AML-193 (cell line): Measurements from ENCODE around the gene OPCML.

ENCODE experiments used
- DNase-seq, 2 experiments: peaks; one replicate each; lab custom pipeline; 2025; lab: John Stamatoyannopoulos, UW

The OPCML gene

DNA sequence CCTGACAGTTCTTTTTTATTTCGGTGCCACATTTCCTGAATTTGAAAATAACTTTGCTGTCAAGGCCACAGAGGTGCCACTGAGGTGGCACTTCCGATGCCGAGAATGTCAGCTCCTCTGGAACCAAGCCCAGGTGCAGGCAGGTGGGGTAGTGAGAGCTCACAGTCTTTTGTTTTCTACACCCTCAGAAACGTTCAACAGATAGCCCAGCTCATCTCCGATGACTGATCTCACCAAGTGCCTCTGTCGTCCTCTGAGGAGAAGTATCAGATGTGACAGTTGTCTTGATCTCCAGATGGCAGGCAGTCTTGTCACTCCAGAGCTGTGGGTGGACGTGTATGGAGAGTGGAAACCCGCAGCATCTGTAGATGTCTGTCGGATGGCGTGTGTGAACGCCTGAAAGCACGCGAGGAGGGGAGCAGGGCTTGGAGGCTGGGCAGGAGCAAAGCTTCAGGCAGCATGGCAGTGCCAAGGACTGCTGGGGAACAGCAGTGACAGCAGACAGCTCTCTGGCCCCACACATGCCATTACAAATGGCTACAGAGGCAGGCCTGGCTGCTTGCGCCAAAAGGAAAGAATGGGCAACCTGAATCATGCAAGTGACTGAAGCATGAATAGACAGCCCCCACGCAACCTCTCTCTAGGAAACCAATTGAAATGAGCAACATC, 877.0 kb downstream of the OPCML start:
- no peak for DNase-seq

DNA sequence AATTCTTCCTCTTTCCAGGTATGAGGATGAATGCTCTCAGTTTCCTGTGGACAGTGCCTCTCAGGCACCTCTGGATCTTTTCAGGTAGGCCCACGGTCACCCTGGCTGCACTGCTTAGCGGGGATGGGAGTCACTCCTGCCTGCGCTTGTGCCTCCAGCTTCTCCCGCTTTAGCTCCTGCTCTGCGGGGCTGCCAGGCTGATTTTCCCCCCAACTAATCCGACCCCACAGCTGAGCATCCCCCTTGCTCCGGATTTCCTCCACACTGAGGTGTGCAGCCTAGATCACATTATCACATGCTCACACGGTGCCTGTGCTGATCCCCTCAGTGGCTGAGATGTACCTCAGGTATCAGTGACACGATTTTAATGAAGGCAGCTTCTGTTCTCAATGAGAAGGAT, 879.1 kb downstream of the OPCML start:
- DNase-seq, result no peak

DNA sequence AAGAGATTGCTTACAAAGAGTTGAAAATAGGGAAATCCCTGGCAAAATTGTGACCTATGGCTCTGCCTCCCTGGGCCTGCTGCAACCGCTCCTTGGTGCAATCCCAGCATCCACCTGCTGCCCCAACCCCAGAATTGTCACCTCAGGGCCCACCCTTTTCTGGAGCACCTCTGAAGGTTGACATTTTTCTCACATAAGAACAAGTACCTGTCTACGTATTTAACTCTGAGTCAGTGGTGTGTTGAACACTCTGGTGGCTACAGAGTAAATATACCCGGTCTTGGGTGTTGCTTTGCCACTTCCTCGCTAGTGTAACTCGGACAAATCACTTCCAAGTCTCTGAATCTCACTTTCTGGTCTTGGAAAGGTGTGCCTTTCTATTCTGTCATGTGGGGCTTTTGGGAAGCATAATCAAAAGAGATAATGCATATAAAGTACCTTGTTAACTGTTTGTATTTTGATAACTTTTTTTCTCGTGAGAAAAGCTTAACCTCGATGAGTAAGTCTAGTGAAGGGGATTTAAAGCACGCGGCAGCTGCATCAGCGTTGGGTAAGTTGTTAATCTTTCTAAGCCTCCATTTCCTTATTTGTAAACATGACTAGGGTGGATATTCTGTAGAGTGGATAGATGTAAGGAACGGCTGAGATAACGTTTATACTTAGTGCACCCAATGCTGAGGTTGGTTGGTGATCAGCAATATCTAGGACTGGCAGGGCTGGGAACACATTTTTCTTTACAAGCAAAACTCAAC, 881.2 kb downstream of the OPCML start:
- no peak for DNase-seq

DNA sequence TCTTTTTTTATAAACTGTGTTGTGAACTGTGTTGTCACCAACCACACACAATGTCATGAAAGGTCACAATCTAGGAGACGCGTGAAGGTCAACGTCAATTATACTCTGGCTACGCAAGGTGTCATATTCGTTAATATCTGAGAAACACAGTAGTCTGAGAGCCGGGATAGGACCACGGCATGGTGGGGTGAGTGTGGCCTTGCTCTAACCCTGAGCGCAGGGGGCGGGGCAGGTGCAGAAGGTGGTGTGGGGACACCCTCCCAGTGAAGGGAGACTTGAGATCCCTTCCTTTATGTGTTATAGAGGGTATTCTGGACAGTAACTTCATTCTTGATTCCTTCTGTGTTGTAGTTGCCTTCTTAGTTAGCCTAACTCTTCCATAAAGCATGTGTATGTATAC, 883.0 kb downstream of the OPCML start:
- DNase-seq, result no peak

DNA sequence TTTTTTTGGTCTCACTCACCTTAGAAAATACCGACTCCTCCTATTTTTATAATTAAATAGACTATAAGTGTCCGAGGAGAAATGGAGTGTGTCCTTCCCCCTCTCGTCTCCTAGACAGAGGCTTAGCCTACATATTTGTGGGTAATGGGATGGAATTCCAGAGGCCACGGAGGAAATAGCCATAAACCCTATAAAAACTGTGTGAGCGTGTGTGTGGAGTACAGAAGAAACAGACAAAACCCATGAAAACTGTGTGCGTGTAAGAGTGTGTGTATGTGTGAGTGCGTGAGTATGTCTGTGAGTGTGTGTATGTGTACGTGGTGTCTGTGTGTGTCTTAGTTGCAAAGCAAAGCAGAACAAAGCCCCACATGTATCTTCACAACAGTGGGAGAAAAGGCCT, 883.5 kb downstream of the OPCML start:
- no peak for DNase-seq

DNA sequence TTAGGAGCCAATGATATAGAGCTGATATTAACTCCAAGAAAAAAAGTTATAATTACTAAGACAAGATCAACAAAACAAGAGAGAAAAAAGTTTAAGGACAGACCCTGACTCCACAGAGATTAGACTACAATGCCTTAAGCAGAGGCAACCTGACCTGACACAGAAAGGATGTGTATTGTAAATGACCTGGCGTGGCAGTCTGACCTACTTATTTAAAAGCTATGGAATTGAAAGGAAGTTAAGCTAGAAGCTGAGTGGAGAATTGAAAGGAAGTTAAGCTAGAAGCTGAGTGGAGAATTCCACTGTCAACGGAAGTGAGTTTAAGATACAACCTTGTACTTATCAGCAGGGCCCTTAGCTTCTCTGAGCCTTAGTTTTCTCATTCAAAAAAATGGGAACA, 885.4 kb downstream of the OPCML start:
- no peak for DNase-seq

DNA sequence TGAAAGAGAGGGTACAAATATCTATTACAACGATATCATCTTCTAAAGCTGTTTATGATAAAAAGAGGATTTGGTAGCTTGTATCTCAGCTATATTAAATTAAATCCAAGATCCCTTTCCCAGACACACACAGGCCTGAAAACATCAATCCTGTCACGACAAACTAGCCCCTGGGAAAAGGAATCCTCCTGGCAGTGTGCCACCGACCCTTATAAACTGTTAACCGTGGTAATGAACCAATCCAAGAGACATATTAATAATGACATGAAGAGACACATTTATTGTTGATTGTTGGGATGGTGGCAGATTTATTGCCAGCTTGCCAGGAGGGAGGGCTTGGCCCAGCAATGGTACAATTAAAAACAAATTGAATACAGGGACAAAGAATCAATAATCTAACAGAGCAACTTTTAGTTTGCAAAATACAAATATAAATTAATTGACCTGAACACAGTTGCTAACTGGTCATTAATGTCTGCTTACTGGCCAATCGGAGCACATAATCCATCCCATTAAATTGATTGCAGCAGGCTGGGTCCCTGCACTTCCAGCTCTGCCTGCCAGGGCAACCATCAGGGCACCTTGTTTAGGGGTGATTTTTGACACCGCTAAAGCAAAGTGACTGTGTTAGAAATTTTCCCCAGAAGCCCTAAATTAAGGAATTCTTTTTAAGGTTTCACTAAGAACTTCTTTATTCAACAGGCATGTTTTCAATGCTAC, 887.6 kb downstream of the OPCML start:
- DNase-seq, result no peak

DNA sequence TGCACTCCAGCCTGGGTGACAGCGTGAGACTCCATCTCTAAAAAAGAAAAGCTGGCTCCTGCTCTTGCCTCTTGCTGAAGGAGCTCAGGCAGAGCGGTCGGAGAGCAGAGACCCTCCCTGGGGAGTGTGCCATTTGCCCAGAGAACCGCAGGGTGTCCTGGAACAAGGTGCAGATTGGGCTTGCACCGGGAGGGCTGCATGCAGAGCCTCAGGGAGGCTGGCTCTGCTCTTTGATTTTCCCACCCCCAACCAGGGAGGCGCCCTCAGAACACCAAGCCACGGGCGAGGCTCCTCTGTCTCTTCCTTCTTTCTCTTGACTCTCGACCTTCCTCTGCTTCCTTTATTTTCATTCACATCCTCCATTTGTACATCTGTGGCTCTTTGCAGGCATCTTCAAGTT, 889.1 kb downstream of the OPCML start:
- no peak for DNase-seq

DNA sequence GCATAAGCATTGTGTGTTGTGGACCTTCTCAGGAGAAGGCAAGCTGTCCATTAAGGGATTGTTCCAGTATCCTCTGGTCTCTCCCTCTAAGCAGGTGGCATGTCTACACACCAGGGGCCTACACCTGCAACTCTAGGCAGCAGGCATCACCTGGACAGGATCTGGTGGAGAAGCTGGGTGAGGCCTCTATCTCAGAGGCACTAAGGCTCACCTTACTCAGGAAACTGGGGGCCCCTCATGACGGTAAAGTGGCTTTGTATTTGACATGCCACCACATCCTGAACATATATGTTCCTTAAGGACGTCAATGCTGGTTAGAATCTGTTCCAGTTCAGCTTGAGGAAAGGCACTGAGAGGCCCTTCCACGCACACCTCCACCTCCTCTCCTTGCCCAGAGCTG, 891.3 kb downstream of the OPCML start:
- no peak for DNase-seq

DNA sequence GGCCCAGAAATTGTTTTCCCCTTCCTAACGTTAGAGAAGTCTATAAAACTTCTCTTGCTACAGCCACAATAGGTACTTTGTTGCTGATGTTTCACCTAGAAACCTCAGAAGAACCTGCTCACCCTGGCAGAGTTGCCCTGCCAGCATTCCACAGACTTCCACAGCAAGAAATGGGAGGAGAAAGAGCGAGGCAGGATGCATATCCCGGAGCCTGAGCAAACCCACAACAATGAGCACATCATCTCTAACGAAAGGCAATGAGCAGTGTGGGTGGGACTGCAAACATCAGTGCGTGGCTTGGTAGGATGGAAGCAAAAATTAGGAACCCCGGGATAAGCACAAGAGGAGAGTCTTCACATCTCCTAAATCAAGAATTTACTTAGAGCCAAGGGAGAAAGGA, 892.3 kb downstream of the OPCML start:
- no peak for DNase-seq

DNA sequence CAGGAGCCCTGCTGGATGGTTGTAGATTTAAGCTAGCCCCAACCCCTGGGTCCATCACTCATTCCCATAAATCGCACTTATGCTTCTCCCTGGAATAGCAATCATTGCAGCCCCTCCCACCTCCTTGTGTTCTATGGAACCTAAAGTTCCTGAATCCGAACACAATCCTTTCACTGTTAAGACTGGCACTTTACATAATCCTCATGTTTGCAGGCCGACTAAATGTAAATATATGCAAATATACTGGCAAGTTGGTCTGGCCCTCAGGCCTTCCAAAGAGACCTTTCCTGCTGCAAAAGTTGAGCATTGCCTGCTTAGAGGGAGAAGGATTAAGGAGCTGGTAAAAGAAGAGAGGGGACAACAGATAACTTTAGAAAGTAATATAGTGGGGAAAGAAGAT, 892.9 kb downstream of the OPCML start:
- no peak for DNase-seq

DNA sequence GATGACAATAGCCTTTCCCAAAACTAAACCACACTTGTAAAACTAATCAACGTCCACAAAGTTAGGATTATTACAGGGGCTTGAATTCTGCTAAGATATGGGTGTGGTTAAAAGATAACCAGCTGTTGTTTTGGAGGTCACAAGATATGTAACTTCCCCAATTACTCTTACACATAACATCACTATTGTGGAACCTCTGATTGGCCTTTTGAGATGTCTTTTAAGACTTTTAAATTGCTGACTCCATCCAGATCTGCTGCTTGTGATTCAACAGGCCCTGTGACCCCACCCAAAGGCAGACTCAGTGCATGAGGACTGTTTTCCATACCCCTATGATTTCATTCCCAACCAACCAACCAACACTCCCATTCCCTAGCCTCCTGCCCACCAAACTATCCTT, 893.9 kb downstream of the OPCML start:
- DNase-seq, result no peak

DNA sequence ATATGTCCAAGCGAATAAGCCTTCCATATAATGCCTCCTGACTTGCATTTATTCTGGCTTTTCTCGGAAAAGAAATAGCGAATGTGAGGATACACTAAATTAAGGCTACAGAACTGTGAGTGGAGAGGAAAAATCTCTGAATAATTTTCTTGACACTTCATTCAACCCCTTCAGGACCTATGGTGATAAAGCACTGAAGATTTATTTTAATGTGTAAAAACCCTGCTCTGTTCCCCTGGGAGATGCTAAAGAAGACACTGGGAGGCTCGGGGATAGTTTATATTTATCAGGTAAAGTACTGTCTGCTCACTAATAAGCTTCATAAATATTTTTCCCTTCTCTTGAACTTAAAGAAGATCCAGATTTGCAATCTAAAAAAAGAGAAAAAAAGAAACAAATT, 895.8 kb downstream of the OPCML start:
- no peak for DNase-seq

DNA sequence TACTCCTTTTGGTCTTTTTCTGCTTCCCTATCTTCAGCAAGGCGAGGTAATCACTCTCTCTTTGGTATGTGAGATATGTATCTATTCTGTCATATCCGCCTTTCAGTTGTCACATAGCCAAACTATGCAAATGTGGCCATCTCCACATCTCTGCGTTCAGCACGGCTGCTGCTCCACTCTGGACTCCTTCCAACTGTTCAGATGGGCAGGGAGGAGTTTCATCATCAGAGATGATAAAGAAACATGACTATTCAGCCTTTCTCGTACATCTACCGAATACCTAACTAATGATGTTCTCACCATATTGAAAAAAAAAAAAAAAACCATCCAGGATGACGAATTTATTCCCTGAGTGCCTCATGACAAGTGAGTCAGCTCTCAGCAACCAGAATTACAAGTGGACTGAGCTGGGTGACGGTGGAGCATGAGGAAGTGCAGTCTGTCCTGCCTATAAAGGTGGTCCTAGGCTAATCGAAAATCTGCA, 899.6 kb downstream of the OPCML start:
- DNase-seq, result no peak

DNA sequence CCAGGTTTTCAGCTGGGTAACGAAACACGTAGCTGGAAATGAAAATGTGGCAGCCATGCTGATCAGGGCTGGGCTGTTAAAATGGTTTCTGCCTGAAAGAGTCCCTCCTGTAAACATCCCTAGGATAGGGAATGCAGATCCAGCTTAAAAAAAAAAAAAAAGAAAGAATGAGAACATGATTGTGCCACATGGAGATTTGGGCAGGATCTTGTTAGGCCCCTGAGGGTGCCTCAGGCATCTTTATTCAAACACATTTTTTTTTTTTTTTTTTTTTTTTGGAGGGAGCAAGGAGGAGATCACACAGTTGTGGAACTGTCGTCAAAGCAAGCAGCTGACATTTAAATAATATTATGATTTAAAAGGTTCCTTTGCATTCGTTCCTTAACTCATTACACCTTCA, 900.3 kb downstream of the OPCML start:
- DNase-seq, result no peak

DNA sequence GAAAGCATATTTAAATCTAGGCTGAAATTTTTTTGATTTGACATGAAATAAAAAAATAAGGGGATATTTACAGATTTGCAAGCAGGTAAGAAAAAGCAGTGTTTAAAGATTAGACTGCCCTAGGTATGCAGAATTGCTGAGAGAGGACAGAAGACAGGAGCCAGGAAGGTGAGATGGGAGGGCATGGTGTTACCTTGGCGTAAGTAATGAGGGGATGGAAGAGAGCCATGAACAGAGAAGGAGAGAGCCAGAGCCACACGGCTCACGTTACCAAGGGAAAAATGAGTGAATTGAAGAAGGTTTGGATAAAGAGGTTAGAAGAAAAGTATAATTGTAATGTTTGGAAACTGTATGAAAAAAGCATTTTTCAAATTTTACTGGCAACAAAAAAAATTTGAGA, 904.3 kb downstream of the OPCML start:
- DNase-seq, result no peak

DNA sequence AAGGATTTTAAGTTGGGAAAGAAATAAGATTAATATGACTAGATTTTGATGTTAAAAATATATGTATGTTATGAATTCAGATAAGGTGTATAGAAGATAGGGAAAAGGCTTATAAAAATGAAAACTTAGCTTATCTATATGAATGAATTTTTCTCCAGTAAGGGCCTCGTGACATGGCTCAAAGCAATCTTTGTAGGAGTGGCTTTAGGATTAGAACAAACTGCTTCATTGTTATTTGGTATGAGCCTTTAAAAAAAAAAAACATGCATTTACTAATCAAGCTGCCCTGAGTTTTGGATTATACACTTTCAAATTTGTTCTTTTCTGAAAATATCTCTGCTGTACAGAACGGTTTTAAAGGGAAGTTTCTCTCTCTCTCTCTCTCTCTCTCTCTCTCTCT, 905.9 kb downstream of the OPCML start:
- no peak for DNase-seq

DNA sequence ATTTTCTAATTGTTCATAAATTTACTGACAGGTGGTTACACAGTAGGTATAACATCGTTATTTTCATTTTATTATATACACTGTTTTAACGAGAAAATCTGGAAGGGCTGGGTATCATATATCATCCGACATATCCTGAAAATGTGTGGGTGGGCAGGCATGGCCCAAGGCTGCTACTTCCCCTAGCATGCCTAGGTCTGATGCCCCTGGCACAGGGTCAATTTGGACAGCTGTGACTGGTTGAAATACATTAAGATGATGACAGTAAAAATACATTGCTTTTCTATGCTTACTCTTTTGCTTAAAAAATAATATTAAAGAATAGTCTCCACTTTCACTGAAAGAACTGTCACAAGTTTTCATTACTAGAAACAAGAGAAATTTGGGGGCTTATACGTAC, 908.8 kb downstream of the OPCML start:
- no peak for DNase-seq

DNA sequence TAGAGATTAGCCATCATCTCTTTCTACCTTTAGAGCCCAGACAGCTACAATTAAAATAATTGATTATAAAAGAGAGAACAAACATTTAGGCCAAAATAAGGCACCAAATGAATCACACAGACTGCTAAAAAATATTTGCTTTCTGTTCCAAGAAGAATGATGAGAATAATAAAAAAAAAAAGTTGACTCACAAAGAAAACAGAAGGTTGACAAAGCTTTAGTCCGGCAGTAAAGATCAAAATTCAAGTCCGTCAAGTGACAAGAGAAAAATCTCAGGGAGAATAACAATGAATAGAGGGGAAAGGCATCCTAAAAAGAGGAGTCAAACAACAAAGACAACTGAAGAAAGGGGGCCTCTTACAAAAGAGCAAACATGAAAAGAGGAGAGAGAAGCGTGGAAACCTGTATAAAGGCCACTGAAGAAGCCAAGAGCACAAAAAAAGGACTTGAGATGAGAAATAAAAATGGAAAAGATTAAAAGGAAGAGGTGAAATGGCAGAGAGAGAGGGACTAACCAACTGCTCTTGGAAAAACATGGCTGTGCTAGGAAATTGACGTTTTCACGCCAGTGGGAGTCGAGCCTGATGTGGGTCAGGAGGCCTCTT, 910.2 kb downstream of the OPCML start:
- no peak for DNase-seq

DNA sequence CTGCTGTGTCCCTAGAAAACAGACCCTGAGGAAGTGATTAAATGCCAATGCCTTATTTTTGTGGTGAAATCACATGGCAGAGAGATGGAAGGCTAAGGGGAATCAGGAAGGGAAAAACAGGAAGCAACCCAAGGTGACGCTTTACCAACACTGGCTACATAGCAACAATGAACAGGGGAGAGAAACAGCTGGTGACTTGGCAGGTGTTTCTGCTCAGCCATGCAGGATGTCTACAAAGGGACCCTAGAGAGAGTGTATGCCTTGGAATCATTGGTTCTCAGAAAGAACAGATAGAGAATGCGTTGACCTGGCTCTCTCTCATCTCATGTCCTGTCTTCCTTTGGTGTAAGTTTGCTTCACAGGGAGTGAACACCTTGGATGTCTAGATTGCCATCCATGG, 911.9 kb downstream of the OPCML start:
- no peak for DNase-seq

DNA sequence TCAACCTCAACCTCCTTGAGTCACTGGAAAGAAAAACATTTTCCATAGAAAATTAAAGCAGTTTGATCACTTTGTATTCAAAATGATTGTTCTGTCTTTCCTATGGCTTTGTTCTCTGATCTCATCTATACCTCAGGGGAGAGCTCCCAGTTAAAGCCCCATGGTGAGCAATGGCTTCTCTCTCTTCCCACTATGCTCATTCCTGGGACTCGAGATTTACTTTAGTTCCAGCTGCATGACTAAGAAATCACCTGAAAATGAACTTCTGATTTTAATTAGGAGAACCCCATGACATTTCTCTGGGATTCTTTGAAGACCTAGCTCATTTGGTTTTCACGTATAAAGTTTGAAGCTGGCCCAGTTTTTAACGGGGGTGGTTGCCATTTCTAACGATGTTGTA, 921.5 kb downstream of the OPCML start:
- no peak for DNase-seq

DNA sequence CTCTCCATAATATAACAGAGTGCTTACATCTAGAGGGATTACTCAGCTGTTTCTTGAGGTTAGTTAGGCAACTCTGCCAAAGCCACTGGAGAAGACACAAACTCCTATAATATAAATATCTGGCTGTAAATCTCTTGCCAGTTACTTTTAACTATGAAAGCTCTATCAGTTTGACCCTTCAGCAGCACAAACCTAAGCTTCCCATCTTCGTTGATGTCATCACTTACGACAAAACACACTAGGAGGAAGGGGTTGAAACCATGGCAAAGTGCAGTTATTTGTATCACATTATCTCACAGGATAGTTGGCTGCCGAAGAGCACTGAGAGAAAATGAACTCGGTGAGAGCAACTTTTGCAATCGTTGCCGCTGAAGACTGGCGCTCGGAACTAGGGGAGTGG, 922.1 kb downstream of the OPCML start:
- DNase-seq, result no peak

DNA sequence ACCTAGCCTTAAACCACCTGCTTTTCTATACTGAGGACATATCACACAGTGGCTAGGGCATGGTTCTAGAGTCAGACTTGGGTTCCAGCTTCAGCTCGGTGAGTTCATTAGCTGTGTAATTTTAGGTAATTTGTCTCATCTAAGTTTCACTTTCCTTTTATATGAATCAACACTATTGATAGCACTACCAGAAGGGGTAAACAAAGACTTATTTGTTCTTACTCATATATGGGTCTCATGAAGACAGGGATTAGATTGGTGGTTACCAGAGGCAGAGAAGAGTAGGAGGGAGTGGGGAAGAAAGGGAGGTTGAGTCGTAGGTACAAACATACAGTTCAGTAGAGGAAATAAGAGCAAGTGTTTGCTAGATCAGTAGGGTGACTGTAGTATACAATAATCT, 924.7 kb downstream of the OPCML start:
- no peak for DNase-seq
